Stimulated activated CD4-positive, alpha-beta T cell treated with anti-CD3 and anti-CD28 coated beads, Interleukin-2, amount 100 ng/mL, for 4 hours (primary cell): ENCODE measurements around the gene ADIG.
A peak's percentile ranks its signal among the peaks of the same experiment; 100 is the strongest.

Experiments used
- DNase-seq: peaks from one replicate; pipeline ENCODE4 v3.0.0-alpha.2; 2020; ENCODE audit warnings: low read depth

Gene ADIG

DNA sequence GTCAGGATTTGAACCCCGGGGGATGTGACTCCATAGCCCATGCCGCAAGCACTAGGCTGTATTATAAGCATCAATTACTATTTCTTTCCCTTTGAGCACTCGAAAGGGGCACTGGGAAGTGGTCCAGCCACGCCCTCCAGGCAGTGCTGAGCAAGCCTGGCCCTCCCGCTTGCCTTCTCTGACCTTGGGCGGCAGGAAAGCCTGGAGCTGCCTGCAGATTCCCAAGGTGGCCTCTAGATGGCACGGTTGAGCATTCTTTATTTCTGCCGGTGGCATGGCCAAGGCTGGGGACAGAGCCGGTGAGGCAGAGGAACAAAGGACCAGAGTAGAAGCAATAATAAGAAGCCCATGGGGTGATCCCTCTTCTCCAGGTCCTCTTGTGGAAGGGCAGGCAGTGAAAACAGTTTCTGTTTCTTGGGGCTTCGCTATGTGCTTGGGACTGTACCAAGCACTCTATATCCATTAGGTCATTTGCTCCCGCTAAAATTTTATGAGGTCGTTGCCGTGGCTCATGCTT is 52.6 kb downstream of the ADIG start:
- DNase-seq, result peak; percentile 42

DNA sequence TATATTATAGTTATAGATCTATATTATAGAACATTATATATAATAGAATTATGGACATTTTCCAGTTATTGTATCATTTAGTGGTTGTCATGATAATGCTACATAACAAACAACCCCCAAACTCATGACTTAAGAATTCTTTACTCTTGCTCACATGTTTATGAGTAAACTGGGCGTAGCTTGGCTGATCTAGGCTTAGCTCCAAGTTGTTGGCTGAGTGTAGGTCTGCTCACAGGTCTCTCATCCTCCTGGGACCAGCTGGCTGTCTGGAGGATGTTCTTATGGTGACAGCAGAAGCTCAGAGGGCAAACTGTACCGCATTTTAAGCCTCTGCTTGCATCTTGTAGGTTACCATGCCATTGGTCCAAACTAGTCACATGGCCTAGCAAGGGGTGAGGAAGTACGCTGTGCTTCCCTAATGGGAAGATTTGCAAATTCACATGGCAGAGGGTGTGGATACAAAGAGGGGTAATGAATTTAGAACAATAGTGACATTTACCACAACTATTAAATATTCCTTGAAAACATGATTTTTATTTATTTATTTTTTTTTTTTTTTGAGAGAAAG is 54.8 kb downstream of the ADIG start:
- no peak for DNase-seq
